ENCODE data around the gene PPP2R5A.

The PPP2R5A gene

DNA sequence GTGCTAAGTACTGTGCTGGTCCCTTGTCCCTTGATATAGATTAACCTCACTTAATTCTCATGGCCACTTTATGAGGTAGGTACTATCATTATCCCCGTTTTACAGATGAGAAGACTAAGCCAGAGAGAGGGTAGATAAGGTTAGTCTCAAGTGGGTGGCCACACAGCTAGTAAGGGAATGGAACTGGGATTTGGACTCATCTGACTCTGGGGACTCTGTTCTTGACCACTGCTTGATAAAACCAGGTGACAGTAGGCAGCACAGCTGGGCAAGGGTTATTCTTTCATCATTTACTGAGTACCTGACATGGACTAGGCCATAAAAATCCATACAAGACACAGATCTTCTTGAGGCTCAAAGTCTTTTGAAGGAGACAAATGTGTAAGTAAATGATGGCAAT lies 37.2 kb upstream of the PPP2R5A start:
- no peak overlapping the region for H3K4me3 ChIP-seq (ENCODE audit: low read length)
- H3K4me1 ChIP-seq (ENCODE audit: control insufficient read depth, insufficient read depth, low read length): peaks cover 7% of the 10 kb centered on the region
- H3K9me3 ChIP-seq (ENCODE audit: control insufficient read depth, low read length): no peaks in the 10 kb centered on the region
- no peak overlapping the region for H3K9ac ChIP-seq (ENCODE audit: low read length)
- no peak for DNase-seq (ENCODE audit: low read depth)
- no peaks in the 10 kb centered on the region for H3K36me3 ChIP-seq (ENCODE audit: control insufficient read depth, insufficient read depth, low read length, severe bottlenecking)
- H3K27me3 ChIP-seq (replicated peaks; ENCODE audit: control insufficient read depth, insufficient read depth, low read length): no peaks in the 10 kb centered on the region

- Histone ChIP-seq H3K36me3 (ENCODE audit: control insufficient read depth, insufficient read depth, low read length, severe bottlenecking) (no peaks in the 10 kb centered on the region), H3K27me3 (replicated peaks; ENCODE audit: control insufficient read depth, insufficient read depth, low read length) (no peaks in the 10 kb centered on the region), H3K9ac (ENCODE audit: low read length) (peak overlapping the region; percentile 59), H3K4me3 (ENCODE audit: low read length) (no peak overlapping the region), H3K9me3 (ENCODE audit: control insufficient read depth, low read length) (no peaks in the 10 kb centered on the region), H3K4me1 (ENCODE audit: control insufficient read depth, insufficient read depth, low read length) (peaks cover 31% of the 10 kb centered on the region)
- DNase-seq (ENCODE audit: low read depth): peak; percentile 17
These were observed 30.3 kb upstream of the PPP2R5A start for GRCh38 chr1:212254853-212255363.

DNA sequence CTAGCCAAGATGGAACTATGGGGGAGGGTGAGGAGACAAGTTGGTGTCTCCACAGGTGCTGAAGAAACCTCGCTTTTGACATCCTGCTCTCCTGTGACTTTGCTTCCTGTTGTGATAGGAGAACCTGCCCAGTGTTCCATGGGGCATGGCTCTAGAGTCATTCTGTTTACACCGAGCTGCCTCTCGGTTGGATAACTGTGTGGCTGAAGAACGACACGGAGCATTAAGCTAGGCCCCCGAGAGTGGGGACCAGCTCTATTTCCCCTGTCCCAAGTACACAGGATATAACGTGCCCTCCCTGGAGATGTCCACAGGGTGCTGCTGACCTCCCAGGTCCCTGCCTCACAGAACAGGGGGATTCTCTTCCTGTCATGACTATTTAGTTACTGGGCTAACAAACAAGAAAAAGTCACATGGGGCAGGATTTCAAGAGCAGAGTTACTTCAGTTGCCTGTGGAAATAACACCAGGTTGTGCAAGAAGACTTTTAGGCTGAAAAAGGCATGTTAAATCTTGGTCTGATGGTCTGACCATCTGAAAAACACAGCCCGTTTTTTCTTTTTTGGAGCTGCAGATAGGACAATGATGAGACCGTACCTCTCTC lies 29.4 kb upstream of the PPP2R5A start:
- Histone ChIP-seq H3K9me3 (ENCODE audit: control insufficient read depth, low read length) (no peaks in the 10 kb centered on the region), H3K4me3 (ENCODE audit: low read length) (no peak overlapping the region), H3K36me3 (ENCODE audit: control insufficient read depth, insufficient read depth, low read length, severe bottlenecking) (no peaks in the 10 kb centered on the region), H3K9ac (ENCODE audit: low read length) (peak overlapping the region; percentile 59), H3K4me1 (ENCODE audit: control insufficient read depth, insufficient read depth, low read length) (peaks cover 33% of the 10 kb centered on the region), H3K27me3 (replicated peaks; ENCODE audit: control insufficient read depth, insufficient read depth, low read length) (no peaks in the 10 kb centered on the region)
- DNase-seq (ENCODE audit: low read depth): peak; percentile 24

- no peak for DNase-seq (ENCODE audit: low read depth)
- Histone ChIP-seq H3K4me1 (ENCODE audit: control insufficient read depth, insufficient read depth, low read length) (peaks cover 39% of the 10 kb centered on the region), H3K9ac (ENCODE audit: low read length) (peak overlapping the region; percentile 59), H3K36me3 (ENCODE audit: control insufficient read depth, insufficient read depth, low read length, severe bottlenecking) (no peaks in the 10 kb centered on the region), H3K9me3 (ENCODE audit: control insufficient read depth, low read length) (no peaks in the 10 kb centered on the region), H3K4me3 (ENCODE audit: low read length) (no peak overlapping the region), H3K27me3 (replicated peaks; ENCODE audit: control insufficient read depth, insufficient read depth, low read length) (no peaks in the 10 kb centered on the region)
These were observed 28.8 kb upstream of the PPP2R5A start for GRCh38 chr1:212256369-212256768.

- H3K9me3 ChIP-seq (ENCODE audit: control insufficient read depth, low read length): no peaks in the 10 kb centered on the region
- no peaks in the 10 kb centered on the region for H3K27me3 ChIP-seq (replicated peaks; ENCODE audit: control insufficient read depth, insufficient read depth, low read length)
- peaks cover 45% of the 10 kb centered on the region for H3K4me1 ChIP-seq (ENCODE audit: control insufficient read depth, insufficient read depth, low read length)
- H3K9ac ChIP-seq (ENCODE audit: low read length): peak overlapping the region; percentile 59
- DNase-seq (ENCODE audit: low read depth): no peak
- no peaks in the 10 kb centered on the region for H3K36me3 ChIP-seq (ENCODE audit: control insufficient read depth, insufficient read depth, low read length, severe bottlenecking)
- no peak overlapping the region for H3K4me3 ChIP-seq (ENCODE audit: low read length)
These were observed 28.1 kb upstream of the PPP2R5A start for GRCh38 chr1:212257157-212257556.

DNA sequence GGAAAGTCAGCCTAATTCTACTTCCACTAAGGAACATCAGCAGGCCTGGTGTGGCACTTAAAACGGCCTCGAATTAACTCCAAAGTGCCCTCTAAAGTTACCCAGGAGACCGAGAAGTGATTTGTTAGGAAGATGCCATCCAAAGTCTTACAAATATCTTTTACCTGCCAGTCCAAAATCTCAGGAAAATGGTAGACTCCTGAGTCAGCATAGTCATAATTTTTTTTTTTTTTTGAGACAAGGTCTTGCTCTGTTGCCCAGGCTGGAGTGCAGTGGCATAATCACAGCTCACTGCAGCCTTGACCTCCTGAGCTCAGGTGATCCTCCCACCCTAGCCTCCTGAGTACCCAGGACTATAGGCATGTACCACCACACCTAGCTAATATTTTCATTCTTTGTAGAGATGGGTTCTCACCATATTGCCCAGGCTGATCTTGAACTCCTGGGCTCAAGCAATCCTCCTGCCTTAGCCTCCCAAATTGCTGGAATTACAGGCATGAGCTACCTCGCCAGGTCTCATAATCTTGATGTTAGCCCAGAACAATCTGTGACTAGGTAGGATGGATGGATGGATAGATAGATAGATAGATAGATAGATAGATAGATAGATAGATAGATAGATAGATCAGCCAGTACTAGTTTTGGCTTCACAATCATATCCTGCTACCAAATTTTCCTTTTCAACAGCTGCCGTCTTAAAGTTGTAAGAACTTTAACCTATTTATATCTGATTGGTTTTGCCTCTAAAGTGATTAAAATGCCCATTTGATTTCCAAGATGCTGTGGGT lies 25.3 kb upstream of the PPP2R5A start:
- no peak overlapping the region for H3K4me3 ChIP-seq (ENCODE audit: low read length)

DNA sequence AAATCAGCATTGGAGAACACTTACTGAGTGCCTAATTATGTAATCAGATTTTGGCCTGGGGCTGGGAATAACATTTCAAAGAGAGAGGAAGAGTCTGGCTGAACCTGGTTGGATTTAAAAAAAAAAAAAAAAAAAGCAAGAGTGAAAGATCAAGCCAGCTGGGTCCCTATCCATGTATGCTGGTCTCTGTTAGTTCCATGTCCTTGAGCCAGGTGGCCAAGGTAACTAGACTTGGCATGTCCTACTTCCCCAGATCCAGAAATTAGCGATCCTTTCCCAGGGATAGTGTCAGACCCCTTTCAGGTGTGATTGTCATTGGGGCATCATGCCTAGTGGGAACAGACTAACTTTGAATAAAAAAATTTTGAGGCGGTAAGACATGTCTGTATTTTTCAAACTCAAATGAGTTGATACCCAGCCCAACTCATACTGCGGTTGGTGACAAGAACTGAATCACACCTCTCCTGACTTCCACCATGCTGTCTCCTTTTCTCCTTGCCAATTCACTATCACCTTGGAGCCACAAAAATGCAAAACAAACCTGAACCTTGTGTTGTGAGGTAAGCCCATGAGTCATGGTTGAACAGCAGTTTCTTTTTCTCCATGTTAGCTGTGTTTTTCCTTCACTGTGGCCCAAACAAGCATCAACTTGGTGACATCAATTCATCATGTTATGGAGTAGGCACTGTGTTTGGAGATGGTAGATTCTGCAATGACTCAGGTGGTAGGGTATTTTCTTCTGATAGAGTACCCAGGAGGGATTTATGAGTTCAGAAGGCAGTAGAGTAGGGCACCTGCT lies 24.5 kb upstream of the PPP2R5A start:
- Histone ChIP-seq H3K9me3 (ENCODE audit: control insufficient read depth, low read length) (no peaks in the 10 kb centered on the region), H3K27me3 (replicated peaks; ENCODE audit: control insufficient read depth, insufficient read depth, low read length) (no peaks in the 10 kb centered on the region), H3K4me3 (ENCODE audit: low read length) (no peak overlapping the region), H3K4me1 (ENCODE audit: control insufficient read depth, insufficient read depth, low read length) (peaks cover 33% of the 10 kb centered on the region), H3K9ac (ENCODE audit: low read length) (no peak overlapping the region), H3K36me3 (ENCODE audit: control insufficient read depth, insufficient read depth, low read length, severe bottlenecking) (no peaks in the 10 kb centered on the region)
- no peak for DNase-seq (ENCODE audit: low read depth)

More for the DNA sequence above, 25.3 kb upstream of the PPP2R5A start:
- no peaks in the 10 kb centered on the region for H3K36me3 ChIP-seq (ENCODE audit: control insufficient read depth, insufficient read depth, low read length, severe bottlenecking)
- H3K27me3 ChIP-seq (replicated peaks; ENCODE audit: control insufficient read depth, insufficient read depth, low read length): no peaks in the 10 kb centered on the region
- no peak overlapping the region for H3K9ac ChIP-seq (ENCODE audit: low read length)
- peaks cover 41% of the 10 kb centered on the region for H3K4me1 ChIP-seq (ENCODE audit: control insufficient read depth, insufficient read depth, low read length)
- DNase-seq (ENCODE audit: low read depth): no peak
- H3K9me3 ChIP-seq (ENCODE audit: control insufficient read depth, low read length): no peaks in the 10 kb centered on the region

DNA sequence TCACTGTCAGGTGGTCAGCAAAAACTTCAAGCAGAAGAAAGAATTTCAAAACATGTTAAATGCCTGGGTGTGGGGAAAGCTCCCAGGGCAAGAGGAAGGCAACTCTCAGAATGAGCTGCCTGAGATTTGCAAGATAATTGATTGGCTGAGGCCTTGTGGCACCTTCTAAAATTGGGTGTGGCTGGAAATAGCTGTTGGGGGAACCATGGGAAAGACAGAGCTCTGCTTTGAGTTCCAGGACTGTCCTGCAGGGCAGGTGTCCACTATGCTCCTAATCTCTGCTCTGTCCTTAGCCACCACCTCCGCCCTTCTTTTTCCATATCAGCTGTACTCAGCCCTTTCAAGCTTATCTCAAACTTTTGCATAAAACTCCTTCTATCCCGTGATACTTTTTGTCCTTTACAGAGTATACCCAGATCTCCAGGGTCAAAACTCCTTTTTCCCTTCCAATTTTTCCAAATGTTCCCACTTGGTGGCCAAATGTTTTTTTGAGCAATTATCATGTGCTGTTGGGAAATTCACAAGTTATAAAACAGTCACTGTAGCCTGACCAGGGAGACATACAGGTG lies 23.8 kb upstream of the PPP2R5A start:
- Histone ChIP-seq H3K36me3 (ENCODE audit: control insufficient read depth, insufficient read depth, low read length, severe bottlenecking) (no peaks in the 10 kb centered on the region), H3K4me1 (ENCODE audit: control insufficient read depth, insufficient read depth, low read length) (peaks cover 28% of the 10 kb centered on the region), H3K9ac (ENCODE audit: low read length) (peak overlapping the region; percentile 49), H3K9me3 (ENCODE audit: control insufficient read depth, low read length) (no peaks in the 10 kb centered on the region), H3K27me3 (replicated peaks; ENCODE audit: control insufficient read depth, insufficient read depth, low read length) (no peaks in the 10 kb centered on the region), H3K4me3 (ENCODE audit: low read length) (peak overlapping the region; percentile 55)
- no peak for DNase-seq (ENCODE audit: low read depth)

DNA sequence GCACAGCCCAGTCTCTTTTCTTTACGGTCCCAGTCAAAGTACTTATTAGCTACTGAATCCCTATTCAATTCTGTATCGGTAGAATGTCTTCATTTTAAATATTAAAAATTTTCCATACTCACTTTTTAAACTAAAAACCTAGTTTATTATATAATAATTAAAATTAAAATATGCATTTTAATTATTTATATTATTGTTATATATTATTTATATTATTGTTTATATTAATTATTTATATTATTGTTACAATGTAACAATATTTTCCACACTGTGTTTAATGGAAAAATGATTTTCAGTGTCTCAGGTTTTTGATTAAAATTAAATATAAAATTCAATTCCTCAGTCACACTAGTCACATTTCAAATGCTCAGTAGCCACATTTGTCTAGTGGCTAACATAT lies 18.2 kb upstream of the PPP2R5A start:
- Histone ChIP-seq H3K36me3 (ENCODE audit: control insufficient read depth, insufficient read depth, low read length, severe bottlenecking) (no peaks in the 10 kb centered on the region), H3K4me1 (ENCODE audit: control insufficient read depth, insufficient read depth, low read length) (peaks cover under 1% of the 10 kb centered on the region), H3K27me3 (replicated peaks; ENCODE audit: control insufficient read depth, insufficient read depth, low read length) (no peaks in the 10 kb centered on the region), H3K4me3 (ENCODE audit: low read length) (no peak overlapping the region), H3K9me3 (ENCODE audit: control insufficient read depth, low read length) (no peaks in the 10 kb centered on the region), H3K9ac (ENCODE audit: low read length) (no peak overlapping the region)
- no peak for DNase-seq (ENCODE audit: low read depth)

- H3K36me3 ChIP-seq (ENCODE audit: control insufficient read depth, insufficient read depth, low read length, severe bottlenecking): no peaks in the 10 kb centered on the region
- no peak overlapping the region for H3K9ac ChIP-seq (ENCODE audit: low read length)
- no peaks in the 10 kb centered on the region for H3K9me3 ChIP-seq (ENCODE audit: control insufficient read depth, low read length)
- no peaks in the 10 kb centered on the region for H3K4me1 ChIP-seq (ENCODE audit: control insufficient read depth, insufficient read depth, low read length)
- no peaks in the 10 kb centered on the region for H3K27me3 ChIP-seq (replicated peaks; ENCODE audit: control insufficient read depth, insufficient read depth, low read length)
- H3K4me3 ChIP-seq (ENCODE audit: low read length): no peak overlapping the region
- no peak for DNase-seq (ENCODE audit: low read depth)
These were observed 17.8 kb upstream of the PPP2R5A start for GRCh38 chr1:212267460-212267859.

GRCh38 chr1:212269306-212269705 lies 15.9 kb upstream of the PPP2R5A start:
- no peak overlapping the region for H3K4me3 ChIP-seq (ENCODE audit: low read length)
- no peaks in the 10 kb centered on the region for H3K4me1 ChIP-seq (ENCODE audit: control insufficient read depth, insufficient read depth, low read length)
- no peak for DNase-seq (ENCODE audit: low read depth)
- H3K9me3 ChIP-seq (ENCODE audit: control insufficient read depth, low read length): no peaks in the 10 kb centered on the region
- no peaks in the 10 kb centered on the region for H3K36me3 ChIP-seq (ENCODE audit: control insufficient read depth, insufficient read depth, low read length, severe bottlenecking)
- no peaks in the 10 kb centered on the region for H3K27me3 ChIP-seq (replicated peaks; ENCODE audit: control insufficient read depth, insufficient read depth, low read length)
- no peak overlapping the region for H3K9ac ChIP-seq (ENCODE audit: low read length)

All from adipocyte (in vitro differentiated cells).